HG03280 (cell line): ENCODE results near the gene CAPN15.

Source experiments
- ATAC-seq: cut with Tn5 transposase; IDR thresholded peaks from one replicate; pipeline ENCODE4 v1.9.1; 2021; ENCODE audit warnings: mild to moderate bottlenecking, moderate library complexity; ENCODE audit not compliant: unreplicated experiment

The CAPN15 gene

DNA sequence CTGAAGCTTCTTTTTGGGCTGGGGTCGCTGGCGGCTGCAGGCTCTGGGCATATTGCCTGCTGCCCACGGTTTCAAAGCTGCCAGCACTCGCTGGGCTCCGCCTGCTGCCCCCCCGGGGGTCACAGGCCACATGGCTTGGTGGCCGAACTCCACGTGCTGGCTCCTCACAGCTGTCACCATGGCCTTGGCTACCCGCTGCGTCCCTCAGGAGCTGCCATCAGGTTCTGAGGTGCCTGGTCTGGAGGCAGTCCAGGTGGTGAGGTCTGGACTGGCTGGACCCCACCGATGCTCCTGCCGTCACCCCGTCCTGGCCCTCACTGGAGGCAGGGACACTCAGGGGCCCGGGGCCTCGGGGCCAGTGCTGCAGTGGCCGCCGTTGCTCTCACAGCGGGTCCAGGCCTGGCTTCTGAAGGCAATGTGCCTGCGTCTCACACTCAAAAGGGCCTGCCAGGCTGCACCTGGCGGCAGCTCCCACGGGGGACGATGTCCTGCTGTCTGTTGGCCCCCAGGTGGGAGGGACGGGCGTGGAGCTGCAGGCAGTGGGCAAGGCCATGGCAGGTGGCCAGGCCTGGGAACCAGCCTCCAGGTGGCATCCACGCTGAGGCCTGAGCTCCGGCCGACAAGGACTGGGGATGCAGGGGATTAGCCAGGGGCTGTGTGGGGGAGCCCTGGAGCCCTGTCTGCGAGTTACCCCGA lies 13.3 kb downstream of the CAPN15 start:
- no peak for ATAC-seq

DNA sequence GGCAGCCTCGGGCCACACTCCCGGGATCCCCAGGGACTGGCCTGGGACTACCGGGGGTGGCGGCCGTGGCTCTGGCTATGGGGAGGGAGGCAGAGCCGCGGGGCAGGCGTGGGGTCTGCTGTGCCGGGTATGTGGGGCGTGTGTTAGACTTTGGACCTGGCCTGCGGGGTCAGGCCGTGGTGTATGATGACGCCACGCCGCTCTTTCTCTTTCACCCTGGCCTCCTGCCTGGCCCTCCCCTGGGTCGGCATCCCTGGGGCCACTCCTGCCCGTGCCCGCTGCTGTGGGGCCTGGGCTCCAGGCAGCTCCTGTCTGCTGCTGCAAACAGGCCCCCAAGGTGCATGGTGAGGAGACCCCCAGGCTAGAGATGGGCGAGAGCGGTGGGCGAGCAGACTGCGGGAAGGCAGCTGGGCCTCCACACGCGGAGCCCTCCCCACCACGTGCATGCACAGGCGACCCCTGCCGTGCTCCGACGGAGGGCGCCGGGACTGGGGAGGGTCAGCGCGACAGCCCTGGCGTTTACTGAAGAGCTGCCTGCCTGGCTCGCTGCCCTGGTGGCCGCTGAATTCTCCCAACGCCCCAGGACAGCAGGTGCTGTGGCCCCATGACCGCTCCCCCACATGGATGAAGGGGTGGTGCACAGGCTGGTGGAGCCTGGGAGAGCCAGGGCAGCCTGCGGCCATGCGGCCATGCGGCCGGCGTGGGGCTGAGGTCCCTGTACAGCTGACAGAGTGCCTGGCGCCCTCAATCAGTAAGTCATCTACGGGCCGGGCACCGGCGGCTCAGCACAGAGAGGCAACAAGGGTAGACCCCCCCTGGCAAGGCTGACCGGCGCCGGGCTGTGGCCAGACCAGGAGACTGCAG lies 16.0 kb downstream of the CAPN15 start:
- ATAC-seq: no peak

DNA sequence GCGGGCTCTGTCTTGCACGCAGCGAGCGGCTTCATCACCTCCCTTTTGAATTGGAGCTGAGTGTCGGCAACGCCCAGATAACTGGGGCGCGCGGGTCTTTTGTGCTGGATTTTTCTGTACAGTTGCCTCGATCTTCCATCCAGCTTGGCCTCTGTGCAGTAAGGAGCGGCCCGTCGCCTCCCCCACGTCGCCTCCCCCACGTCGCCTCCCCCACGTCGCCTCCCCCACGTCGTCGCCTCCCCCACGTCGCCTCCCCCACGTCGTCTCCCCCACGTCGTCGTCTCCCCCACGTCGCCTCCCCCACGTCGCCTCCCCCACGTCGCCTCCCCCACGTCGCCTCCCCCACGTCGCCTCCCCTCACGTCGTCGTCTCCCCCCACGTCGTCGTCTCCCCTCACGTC lies 17.0 kb downstream of the CAPN15 start:
- ATAC-seq: no peak

DNA sequence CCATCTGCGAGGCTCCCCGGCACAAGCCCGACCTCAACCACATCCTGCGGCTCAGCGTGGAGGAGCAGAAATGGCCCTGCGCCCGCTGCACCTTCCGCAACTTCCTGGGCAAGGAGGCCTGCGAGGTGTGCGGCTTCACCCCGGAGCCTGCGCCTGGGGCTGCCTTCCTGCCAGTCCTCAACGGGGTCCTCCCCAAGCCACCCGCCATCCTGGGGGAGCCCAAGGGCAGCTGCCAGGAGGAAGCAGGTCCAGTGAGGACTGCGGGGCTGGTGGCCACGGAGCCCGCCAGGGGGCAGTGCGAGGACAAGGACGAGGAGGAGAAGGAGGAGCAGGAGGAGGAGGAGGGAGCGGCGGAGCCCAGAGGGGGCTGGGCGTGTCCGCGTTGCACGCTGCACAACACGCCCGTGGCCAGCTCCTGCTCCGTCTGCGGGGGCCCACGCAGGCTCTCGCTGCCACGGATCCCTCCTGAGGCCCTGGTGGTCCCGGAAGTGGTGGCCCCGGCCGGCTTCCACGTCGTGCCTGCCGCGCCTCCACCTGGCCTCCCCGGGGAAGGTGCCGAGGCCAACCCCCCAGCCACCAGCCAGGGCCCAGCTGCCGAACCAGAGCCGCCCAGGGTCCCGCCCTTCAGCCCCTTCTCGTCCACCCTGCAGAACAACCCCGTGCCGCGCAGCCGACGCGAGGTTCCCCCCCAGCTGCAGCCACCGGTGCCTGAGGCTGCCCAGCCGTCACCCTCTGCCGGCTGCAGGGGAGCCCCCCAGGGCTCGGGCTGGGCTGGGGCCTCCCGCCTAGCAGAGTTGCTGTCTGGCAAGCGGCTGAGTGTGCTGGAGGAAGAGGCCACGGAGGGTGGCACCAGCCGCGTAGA lies 19.6 kb downstream of the CAPN15 start:
- ATAC-seq: no peak

DNA sequence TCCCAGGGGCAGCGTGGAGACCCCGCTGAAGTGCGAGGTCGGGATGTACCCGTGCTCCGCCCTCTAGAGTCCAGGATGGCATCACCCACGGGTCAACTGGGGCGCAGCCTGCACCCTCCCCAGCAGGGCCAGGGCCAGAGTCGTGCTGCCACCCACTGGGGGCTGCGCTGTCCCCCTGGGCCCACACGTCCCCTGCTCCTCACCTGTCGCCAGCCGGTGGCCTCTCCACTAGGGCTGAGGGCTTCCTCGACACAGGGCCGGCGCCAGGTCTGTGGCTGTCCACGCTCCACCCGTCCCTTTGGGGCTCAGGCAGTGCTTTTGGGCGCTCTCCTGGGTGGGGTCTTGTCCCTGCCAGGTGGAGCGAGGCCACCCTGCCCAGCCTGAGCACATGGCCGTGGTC lies 21.1 kb downstream of the CAPN15 start:
- no peak for ATAC-seq

DNA sequence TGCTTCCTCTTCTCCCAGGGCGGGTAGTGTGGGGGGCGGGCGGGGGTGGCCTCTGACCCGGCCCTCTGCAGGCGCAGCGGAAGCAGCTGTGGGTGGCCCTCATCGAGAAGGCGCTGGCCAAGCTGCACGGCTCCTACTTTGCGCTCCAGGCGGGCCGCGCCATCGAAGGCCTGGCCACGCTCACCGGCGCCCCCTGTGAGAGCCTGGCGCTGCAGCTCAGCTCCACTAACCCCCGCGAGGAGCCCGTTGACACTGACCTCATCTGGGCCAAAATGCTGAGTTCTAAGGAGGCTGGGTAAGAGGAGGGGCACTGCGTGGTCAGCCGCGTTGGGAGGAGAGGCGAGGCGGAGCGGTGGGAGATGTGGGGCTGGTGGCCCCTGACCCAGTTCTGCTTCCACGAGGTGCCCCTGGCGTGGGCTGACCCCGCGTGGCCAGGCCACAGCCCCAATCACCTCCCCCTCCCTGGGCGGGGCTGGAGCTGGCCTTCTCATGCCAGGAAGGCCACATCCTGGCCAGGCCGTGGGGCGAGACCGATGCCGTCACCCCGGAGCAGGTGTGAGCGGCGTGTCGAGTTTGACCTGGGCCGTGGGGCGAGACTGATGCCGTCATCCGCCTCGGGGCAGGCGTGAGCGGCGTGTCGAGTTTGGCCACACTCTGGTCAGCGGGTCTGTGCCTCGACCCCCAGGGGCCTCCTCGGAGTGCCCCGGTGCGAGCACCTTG lies 22.2 kb downstream of the CAPN15 start:
- ATAC-seq: no peak

DNA sequence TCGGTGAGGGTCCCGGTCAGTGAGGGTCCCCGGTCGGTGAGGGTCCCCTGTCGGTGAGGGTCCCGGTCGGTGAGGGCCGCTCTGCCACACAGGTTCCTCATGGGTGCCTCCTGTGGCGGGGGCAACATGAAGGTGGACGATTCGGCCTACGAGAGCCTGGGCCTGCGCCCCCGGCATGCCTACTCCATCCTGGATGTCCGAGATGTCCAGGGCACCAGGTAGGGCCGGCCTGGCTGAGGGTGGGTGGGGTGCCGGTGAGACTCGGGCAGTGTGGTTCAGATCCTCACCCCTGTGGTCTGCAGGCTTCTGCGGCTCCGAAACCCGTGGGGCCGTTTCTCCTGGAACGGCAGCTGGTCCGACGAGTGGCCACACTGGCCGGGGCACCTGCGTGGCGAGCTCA lies 23.7 kb downstream of the CAPN15 start:
- ATAC-seq: no peak

DNA sequence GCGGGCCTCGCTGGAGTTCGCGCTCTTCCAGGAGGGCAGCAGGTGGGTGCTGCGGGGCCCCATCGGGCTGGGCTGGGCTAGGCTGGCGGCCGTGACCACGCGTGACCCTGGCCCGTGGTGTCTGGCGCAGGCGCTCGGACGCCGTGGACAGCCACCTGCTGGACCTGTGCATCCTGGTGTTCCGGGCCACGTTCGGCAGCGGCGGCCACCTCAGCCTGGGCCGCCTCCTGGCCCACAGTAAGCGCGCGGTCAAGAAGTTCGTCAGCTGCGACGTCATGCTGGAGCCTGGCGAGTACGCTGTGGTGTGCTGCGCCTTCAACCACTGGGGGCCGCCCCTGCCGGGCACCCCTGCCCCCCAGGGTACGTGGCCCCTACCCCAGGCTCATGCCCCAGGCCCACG lies 24.7 kb downstream of the CAPN15 start:
- ATAC-seq: no peak

DNA sequence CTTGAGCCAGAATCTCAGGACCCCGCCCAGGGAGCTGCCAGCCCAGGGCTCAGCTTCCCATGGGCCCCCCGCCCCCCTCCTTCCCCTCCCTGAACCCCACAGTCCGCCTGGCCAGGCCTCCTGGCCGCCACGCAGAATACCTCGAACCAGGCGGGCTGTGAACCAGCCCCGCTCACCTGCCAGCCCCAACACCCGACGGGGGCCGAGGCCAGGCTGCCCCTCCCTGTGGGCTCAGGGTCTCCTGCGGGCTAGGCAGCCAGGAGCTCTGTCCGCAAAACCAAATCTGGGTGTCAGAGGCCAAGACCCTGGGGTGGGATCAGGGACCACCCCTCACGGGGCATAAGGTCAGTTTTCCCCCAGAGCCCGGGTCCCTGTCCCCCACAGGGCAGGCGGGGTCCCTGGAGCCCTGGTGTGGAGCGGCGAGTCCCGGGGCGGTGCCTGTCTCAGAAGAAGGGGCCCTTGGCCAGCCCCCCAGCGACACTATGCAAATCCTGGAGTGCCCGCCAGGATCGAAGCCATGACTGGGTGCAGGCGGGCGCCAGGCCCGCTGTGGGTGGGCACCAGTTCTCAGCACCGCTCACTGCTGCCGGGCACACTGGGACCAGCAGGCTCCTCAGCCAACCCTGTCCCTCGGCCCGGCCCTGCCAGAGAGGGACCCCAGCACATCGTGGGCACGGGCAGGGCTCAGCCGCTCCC lies 26.2 kb downstream of the CAPN15 start:
- ATAC-seq: no peak

DNA sequence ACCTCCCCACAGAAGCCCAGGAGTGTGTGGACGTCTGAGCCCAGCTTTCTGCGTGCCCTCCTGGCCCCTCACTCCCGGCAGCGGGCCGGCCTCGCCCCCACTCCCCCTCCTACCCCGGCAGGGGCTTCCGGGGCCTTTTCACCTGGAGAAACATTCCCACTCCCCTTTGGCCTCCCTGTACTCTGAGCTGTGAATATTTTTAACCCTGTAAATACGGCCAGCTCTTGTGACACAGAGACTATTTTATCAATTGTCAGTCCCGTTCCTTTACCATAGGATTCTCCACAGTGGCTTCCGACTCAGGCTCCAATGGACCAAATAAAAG lies 26.7 kb downstream of the CAPN15 start:
- no peak for ATAC-seq

DNA sequence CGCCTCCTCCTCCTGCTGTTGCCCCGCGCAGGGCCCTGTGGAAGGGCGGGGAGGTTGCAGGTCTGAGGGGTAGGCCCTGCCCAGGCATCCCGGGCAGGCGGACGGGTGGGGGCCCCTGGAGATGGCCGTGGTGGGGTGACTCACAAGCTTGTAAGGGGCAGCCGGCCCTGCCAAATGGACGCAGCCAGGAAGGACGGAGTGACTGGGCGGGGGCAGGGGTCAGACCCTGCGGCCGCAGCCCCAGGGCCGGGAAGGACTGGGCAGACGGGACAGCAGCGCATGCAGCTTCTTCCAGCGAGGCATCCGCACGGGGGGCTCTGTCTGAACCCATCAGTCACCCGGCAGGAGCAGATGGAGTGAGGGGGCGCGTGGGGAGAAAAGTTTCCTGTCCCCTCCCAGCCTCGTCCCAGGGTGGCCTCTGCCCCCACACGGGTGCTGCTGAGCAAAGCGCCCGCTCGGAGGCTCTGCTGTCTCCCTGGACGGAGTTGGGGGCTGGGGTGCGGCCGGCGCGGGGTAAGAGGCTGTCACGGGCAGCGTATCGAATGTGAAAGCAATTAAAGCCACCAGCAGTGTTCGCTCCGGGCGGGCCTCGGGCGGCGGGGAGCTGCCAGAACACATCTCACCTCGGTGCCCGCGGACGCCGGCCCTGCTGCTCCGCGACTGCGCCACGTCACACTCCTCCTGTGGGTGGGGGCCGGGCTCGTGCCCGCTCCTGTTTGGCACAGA lies 27.3 kb downstream of the CAPN15 start:
- no peak for ATAC-seq

DNA sequence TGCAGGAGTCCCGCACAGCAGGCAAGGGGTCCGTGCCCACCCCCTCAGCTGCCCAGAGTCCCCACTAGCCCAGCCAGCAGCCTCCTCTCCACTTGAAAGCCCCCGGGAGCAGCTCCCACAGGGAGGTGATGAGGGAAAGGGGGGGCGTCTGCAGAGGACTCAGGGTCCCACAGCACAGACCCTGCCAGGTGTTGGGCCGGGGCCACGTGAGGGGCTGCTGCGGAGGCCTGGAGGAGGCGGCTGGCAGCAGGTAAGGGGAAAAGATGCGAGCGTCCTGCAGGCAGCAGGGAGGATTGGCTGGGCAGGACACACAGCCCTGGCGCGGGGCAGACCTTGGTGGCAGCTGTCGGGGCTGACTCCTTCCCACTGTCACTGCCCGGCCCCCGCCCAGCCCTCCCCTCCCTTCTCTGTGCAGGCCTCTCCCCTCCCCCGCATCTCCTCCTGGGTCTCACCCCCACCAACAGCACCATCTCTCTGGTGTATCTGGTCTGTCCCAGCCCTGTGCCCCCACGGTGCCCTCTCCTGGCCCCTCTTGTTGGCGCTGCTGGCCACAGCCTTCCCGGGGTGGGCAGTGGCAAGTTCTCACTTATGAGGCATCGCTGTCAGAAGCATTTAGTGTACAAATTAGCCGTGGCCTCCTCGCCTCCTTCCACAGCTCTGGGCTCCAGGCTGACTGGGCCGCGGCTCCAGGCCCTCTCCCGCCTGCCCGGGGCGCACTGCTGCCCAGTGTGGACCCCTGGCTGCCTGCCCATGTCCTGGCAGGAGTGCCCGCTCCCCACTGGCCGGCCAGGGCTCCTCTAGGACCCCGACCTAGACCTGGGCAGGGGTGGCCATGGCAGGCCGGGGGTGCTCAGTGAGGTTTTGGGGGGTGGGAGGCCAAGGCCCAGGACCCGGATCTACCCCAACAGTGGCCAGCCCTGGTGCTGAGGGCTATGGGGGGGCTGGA lies 28.3 kb downstream of the CAPN15 start:
- ATAC-seq: no peak

DNA sequence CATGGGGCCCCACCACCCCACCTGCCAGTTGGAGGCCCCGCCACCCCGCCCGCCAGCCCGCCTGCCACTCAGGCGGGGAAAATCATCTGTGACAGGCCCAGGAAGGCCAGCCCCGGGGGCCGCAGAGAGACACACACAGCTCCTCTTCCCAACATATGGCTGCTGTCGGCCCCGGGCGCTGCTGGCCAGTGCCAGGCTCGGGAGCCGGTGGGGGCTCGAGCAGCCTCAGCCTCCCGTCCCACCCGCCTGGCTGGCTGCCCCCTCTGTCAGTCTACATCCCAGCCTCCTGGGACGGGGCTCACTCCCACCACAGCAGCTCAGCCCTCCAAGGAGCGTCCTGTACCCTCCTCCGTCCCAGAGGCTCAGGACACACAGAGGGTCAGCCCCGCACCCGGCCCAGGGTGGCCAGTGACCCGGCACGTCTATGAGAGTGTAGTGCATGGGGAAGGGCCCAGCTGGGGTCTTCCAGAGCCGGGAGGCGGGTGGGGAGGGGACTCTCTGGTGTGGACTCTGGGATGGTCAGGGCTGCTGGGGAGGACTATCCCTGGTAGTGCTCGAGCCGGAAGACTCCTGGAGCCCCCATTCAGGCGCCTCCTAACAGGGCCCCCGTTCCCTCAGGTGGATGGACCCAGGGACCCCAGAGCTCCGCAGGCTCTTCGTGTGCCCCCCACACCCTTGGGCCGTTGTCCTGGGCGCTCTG lies 29.1 kb downstream of the CAPN15 start:
- ATAC-seq: no peak

DNA sequence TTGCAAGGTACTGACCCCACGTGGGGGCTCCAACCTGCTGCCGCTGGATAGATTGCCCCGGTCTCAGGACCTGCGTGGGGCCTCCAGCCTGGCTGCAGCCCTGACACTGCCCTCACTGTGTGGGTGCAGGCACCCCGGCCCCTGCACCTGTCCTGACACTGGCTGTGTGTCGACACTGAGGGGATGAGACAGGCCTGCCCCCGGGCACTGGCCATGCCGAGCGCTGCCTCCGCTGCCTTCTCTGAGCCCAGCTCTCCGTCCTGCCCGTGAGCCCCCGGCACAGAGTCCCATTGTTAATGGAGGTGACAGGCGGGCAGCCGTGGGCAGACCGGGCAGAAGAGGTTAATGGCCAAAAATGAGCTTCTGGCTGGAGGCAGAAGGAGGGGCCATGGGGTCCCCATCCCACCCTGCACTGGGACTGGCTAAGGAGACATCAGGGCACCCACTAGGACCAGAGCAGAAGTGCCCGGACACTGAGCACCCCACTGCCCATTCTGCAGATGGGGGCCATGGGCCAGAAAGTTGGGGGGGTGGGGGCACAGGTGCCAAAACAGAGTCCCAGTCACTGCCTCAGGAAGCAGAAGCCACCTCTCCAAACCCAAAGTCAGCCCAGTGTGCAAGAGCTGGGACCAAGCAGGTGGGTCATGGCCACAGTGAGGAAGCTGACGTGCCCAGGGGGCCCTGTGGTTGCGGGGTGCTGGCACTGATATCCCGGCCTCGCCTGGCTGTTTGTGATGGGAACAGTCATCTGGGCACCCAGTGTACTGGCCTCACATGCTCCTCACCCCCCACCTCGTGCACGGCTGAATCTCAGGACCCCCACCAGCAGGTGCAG lies 30.2 kb downstream of the CAPN15 start:
- no peak for ATAC-seq

DNA sequence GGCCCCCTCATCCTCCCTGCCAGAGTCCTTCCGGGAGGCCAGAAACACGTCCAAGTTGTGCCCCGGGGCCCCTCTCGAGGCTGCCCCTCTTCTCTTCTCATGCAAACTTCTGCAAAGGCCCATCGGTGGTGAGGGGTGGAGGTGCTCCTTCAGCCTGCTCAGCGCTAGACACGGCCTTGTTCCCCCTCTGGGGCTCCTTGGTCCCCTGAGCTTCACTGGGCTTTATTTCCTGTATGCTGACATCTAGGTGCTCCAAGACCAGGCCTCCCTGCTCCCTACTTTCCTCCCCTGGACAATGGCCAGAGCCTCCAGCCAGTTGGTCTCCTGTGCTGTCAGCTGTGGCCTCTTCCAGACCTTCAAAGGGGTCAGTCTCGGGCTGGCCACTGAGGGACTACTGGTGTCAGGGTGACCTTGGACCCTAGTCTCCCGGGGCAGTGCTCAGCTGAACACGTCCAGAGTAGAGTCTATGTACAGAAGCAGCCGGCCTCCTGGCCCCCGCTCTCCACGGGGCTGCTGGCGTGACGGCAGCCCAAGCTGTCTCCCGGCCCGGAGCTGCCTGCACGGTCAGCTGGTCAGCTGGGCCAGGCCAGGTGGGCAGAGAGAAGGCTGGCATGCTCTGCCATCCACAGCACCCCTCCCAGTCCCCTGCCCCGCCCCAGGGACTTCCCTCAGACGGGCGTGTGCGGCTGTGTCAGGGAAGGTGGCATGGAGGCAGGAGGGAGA lies 30.9 kb downstream of the CAPN15 start:
- ATAC-seq: no peak

DNA sequence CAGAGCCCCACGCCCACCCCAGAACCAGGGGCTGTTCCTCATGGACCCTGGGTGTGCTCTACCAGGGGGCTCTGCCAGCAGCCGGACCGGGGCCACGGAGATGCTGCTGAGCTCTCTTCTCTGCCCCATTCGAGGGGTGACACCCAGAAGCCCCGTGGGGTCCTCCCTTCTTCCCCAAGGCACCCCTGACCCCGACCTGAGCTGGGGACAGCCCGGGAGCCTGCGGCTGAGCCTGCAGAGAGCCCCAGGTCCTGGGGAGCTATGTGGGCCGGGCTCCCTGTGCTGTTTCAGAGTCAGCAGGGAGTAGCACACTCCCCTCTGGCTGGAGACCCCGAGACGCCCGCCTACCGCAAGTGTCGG lies 31.5 kb downstream of the CAPN15 start:
- no peak for ATAC-seq
